GM12878 (cell line): ENCODE measurements around the gene ASMTL. TPM values are rescaled to one million over a fixed set of nuclear protein-coding genes. Genes with fewer than 3 reads are reported as not detected.

Source experiments
- DPF2 ChIP-seq: fragments of 450-650 bp; IDR thresholded peaks from 2 replicates; pipeline ENCODE4 v1.6.1; 2017; ENCODE audit warnings: mild to moderate bottlenecking
- EED ChIP-seq: sonication (generic); IDR thresholded peaks from 2 replicates; pipeline ENCODE4 v1.6.1; 2016; ENCODE audit warnings: antibody characterized with exemption, low read depth
- GATAD2B ChIP-seq: fragments of 450-650 bp; conservative IDR thresholded peaks from 2 replicates; pipeline ENCODE4 v1.6.1; 2017; ENCODE audit warnings: low read depth, mild to moderate bottlenecking, moderate library complexity
- MEF2B ChIP-seq: fragments of 450-650 bp; IDR thresholded peaks from 2 replicates; pipeline ENCODE4 v1.6.1; 2018; ENCODE audit warnings: mild to moderate bottlenecking, moderate library complexity; ENCODE audit not compliant: partially characterized antibody, poor library complexity, severe bottlenecking
- RCOR1 ChIP-seq: conservative IDR thresholded peaks from 2 replicates; pipeline ENCODE4 v1.6.1; 2012; ENCODE audit warnings: low read depth, low read length, improper control_type of control experiment
- RFX5 ChIP-seq: IDR thresholded peaks from 2 replicates; pipeline ENCODE4 v1.6.1; 2011; ENCODE audit warnings: low read depth, low read length, improper control_type of control experiment
- SMARCA5 ChIP-seq: fragments of 450-650 bp; IDR thresholded peaks from 2 replicates; pipeline ENCODE4 v1.6.1; 2017; ENCODE audit warnings: mild to moderate bottlenecking
- TAF1 ChIP-seq: IDR thresholded peaks from 2 replicates; pipeline ENCODE4 v1.6.1; 2011; ENCODE audit warnings: mild to moderate bottlenecking, low read depth, low read length, borderline replicate concordance
- TCF3 ChIP-seq: IDR thresholded peaks from 2 replicates; pipeline ENCODE4 v1.6.1; 2012; ENCODE audit warnings: low read depth, mild to moderate bottlenecking, low read length, borderline replicate concordance; ENCODE audit not compliant: insufficient read depth
- ZNF24 ChIP-seq: fragments of 450-650 bp; IDR thresholded peaks from 2 replicates; pipeline ENCODE4 v1.6.1; 2017; ENCODE audit warnings: antibody characterized with exemption, mild to moderate bottlenecking
- polyA plus RNA-seq, 11 experiments: library from polyadenylated mRNA; depleted of rRNA in 4 of 11; unstranded in 6 of 11; stranded (reverse) in 5 of 11; fragments of >200 nt; fragmentation: Nextera tagmentation in 4 of 11; fragmentation: Illumina TruSeq in 1 of 11; extraction: Ambion mirVana in 4 of 11; extraction: Trizol in 1 of 11; gene quantifications; 1 replicate in 1 of 11; 2 replicates in 10 of 11; pipeline versions ENCODE4 v1.2.1 to v1.2.3, GENCODE V29; 2011 to 2016; ENCODE audit warnings: inconsistent platforms in 2 of 11, missing spikeins in 2 of 11, low read depth in 1 of 11
- total RNA-seq, 4 experiments: library from RNA; depleted of rRNA in 3 of 4; stranded (reverse); fragments of >200 nt in 3 of 4; fragmentation: Illumina TruSeq in 1 of 4; extraction: Trizol in 1 of 4; gene quantifications; 2 replicates each; pipeline versions ENCODE4 v1.2.1 to v1.2.3, GENCODE V29; 2013 to 2021
- TF ChIP-seq, protein P1 (sequence below): fragments of 450-650 bp; IDR thresholded peaks from 2 replicates; pipeline ENCODE4 v1.6.1; 2017; ENCODE audit warnings: borderline replicate concordance
- TF ChIP-seq, protein P2 (sequence below): IDR thresholded peaks from 2 replicates; pipeline ENCODE4 v1.6.1; 2011; ENCODE audit warnings: low read depth, low read length, improper control_type of control experiment, borderline replicate concordance
- TF ChIP-seq, protein P3 (sequence below): fragments of 450-650 bp; formaldehyde crosslinking; IDR thresholded peaks from 2 replicates; pipeline ENCODE4 v1.4.0; 2022; ENCODE audit warnings: mild to moderate bottlenecking, moderate library complexity
- TF ChIP-seq, protein P4 (sequence below): fragments of 450-650 bp; IDR thresholded peaks from 2 replicates; pipeline ENCODE4 v1.6.1; 2017; ENCODE audit warnings: mild to moderate bottlenecking, low read depth, inconsistent platforms; ENCODE audit not compliant: poor library complexity, severe bottlenecking

The ASMTL gene
- total and polyA plus RNA-seq, 10 of the 15 experiments (the other 5 are each of a cell fraction or from before 2014, with no cell fraction given) = 1.6 to 51.9 (median 32.1) TPM

DNA sequence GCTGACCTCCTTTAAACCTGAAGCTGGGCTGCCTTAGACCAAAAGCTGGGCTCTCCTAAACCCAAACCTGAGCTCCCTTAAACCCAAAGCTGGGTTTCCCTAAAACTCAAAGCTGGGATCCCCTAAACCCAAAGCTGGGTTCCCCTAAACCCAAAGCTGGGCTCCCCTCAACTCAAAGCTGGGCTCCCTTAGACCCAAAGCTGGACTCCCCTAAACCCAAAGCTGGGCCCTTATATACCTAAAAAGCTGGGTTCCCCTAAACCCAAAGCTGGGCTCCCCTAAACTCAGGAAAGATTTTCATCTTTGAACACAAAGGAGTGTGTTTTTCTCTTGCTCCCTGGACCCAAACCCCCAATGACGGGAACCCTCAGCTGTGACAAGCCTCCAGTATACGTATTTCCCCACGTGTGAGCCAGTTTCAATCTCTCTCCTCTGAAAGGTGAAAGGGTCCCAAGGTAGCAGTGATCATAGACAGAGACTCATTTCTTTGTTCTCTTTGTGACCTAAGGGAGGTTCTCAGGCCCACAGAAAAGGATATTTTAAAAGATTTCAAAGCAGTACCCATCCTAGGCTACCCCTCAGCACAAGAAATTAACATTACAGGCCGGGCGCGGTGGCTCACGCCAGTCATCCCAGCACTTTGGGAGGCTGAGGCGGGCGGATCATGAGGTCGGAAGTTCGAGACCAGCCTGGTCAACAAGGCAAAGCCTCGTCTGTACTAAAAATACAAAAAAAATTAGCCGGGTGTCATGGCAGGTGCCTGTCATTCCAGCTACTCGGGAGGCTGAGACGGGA lies 31.3 kb upstream of the ASMTL start (continued):
- TF ChIP-seq RFX5 (no peak), MEF2B (peak; percentile 85), EED (peak; percentile 67), SMARCA5 (peak; percentile 74), RCOR1 (0 out of 2 replicates have a peak, but pooled peaks have one; percentile 65), DPF2 (peak; percentile 85), ZNF24 (peak; percentile 89), TCF3 (peak; percentile 68; the same call in 1 of the 2 replicates), GATAD2B (peak; percentile 45; the same call in 1 of the 2 replicates), TAF1 (peak; percentile 50; the same call in 1 of the 2 replicates)
- TF ChIP-seq, protein P1, sequence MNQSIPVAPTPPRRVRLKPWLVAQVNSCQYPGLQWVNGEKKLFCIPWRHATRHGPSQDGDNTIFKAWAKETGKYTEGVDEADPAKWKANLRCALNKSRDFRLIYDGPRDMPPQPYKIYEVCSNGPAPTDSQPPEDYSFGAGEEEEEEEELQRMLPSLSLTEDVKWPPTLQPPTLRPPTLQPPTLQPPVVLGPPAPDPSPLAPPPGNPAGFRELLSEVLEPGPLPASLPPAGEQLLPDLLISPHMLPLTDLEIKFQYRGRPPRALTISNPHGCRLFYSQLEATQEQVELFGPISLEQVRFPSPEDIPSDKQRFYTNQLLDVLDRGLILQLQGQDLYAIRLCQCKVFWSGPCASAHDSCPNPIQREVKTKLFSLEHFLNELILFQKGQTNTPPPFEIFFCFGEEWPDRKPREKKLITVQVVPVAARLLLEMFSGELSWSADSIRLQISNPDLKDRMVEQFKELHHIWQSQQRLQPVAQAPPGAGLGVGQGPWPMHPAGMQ = no peak
- TF ChIP-seq, protein P2, sequence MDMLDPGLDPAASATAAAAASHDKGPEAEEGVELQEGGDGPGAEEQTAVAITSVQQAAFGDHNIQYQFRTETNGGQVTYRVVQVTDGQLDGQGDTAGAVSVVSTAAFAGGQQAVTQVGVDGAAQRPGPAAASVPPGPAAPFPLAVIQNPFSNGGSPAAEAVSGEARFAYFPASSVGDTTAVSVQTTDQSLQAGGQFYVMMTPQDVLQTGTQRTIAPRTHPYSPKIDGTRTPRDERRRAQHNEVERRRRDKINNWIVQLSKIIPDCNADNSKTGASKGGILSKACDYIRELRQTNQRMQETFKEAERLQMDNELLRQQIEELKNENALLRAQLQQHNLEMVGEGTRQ = peak; percentile 20; the same call in 1 of the 2 replicates
- TF ChIP-seq, protein P3, sequence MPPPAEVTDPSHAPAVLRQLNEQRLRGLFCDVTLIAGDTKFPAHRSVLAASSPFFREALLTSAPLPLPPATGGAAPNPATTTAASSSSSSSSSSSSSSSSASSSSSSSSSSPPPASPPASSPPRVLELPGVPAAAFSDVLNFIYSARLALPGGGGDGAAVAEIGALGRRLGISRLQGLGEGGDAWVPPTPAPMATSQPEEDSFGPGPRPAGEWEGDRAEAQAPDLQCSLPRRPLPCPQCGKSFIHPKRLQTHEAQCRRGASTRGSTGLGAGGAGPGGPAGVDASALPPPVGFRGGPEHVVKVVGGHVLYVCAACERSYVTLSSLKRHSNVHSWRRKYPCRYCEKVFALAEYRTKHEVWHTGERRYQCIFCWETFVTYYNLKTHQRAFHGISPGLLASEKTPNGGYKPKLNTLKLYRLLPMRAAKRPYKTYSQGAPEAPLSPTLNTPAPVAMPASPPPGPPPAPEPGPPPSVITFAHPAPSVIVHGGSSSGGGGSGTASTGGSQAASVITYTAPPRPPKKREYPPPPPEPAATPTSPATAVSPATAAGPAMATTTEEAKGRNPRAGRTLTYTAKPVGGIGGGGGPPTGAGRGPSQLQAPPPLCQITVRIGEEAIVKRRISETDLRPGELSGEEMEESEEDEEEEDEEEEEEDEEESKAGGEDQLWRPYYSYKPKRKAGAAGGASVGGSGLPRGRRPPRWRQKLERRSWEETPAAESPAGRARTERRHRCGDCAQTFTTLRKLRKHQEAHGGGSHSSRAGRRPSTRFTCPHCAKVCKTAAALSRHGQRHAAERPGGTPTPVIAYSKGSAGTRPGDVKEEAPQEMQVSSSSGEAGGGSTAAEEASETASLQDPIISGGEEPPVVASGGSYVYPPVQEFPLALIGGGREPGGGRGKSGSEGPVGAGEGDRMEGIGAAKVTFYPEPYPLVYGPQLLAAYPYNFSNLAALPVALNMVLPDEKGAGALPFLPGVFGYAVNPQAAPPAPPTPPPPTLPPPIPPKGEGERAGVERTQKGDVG = no peak
- TF ChIP-seq, protein P4, sequence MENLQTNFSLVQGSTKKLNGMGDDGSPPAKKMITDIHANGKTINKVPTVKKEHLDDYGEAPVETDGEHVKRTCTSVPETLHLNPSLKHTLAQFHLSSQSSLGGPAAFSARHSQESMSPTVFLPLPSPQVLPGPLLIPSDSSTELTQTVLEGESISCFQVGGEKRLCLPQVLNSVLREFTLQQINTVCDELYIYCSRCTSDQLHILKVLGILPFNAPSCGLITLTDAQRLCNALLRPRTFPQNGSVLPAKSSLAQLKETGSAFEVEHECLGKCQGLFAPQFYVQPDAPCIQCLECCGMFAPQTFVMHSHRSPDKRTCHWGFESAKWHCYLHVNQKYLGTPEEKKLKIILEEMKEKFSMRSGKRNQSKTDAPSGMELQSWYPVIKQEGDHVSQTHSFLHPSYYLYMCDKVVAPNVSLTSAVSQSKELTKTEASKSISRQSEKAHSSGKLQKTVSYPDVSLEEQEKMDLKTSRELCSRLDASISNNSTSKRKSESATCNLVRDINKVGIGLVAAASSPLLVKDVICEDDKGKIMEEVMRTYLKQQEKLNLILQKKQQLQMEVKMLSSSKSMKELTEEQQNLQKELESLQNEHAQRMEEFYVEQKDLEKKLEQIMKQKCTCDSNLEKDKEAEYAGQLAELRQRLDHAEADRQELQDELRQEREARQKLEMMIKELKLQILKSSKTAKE = peak; percentile 88
